ENCODE measurements around the gene SBK2. TPM values are rescaled to one million over a fixed set of nuclear protein-coding genes. Genes with fewer than 3 reads are reported as not detected.

The SBK2 gene
- total and polyA plus RNA-seq, 2 experiments from 2014 or later: 5.3 to 6.8 TPM

- Histone ChIP-seq H3K36me3 (no peaks in the 10 kb centered on the region), H3K4me3 (no peak overlapping the region), H3K9me3 (ENCODE audit: low read depth) (no peaks in the 10 kb centered on the region), H3K27me3 (no peaks in the 10 kb centered on the region), H3K27ac (peak overlapping the region; percentile 43), H3K4me1 (ENCODE audit: low read depth) (peaks cover 17% of the 10 kb centered on the region)
- TF ChIP-seq CTCF (IDR thresholded peaks at IDR 0.05; ENCODE audit: low read depth, low read length): no peak
- no peak for DNase-seq (ENCODE audit: low read depth in 1 of 2, low spot score in 1 of 2)
Measured at GRCh38 chr19:55546011-55546410, 9.1 kb upstream of the SBK2 start.

GRCh38 chr19:55545443-55545842 is 8.5 kb upstream of the SBK2 start, which contains the start of gene SBK3:
TSS of gene SBK3 (minus strand) at chr19:55545543. CDS start at chr19:55545543, 0 bp downstream.
- DNase-seq (ENCODE audit: low read depth in 1 of 2, low spot score in 1 of 2): no peak

GRCh38 chr19:55544776-55545439 is 8.0 kb upstream of the SBK2 start:
- no peaks in the 10 kb centered on the region for H3K9me3 ChIP-seq (ENCODE audit: low read depth)
- DNase-seq (ENCODE audit: low read depth in 1 of 2, low spot score in 1 of 2): no peak
- H3K27me3 ChIP-seq: no peaks in the 10 kb centered on the region
- H3K36me3 ChIP-seq: no peaks in the 10 kb centered on the region
- no peak overlapping the region for H3K4me3 ChIP-seq
- peaks cover 13% of the 10 kb centered on the region for H3K4me1 ChIP-seq (ENCODE audit: low read depth)
- no peak overlapping the region for H3K27ac ChIP-seq
- TF ChIP-seq CTCF (IDR thresholded peaks at IDR 0.05; ENCODE audit: low read depth, low read length): no peak

More at GRCh38 chr19:55545443-55545842, 8.5 kb upstream of the SBK2 start, which contains the start of gene SBK3:
- Histone ChIP-seq H3K9me3 (ENCODE audit: low read depth) (no peaks in the 10 kb centered on the region), H3K4me3 (no peak within 1 kb of the TSS), H3K27ac (peak within 1 kb of the TSS; percentile 43), H3K4me1 (ENCODE audit: low read depth) (peaks cover 17% of the 10 kb centered on the region), H3K27me3 (no peaks in the 10 kb centered on the region), H3K36me3 (no peaks in the 10 kb centered on the region)
- no peak for TF ChIP-seq CTCF (IDR thresholded peaks at IDR 0.05; ENCODE audit: low read depth, low read length)

- Histone ChIP-seq H3K9me3 (ENCODE audit: low read depth) (no peaks in the 10 kb centered on the region), H3K27ac (no peak overlapping the region), H3K4me3 (no peak overlapping the region), H3K36me3 (no peaks in the 10 kb centered on the region), H3K4me1 (ENCODE audit: low read depth) (peaks cover 10% of the 10 kb centered on the region), H3K27me3 (no peaks in the 10 kb centered on the region)
- no peak for DNase-seq (ENCODE audit: low read depth in 1 of 2, low spot score in 1 of 2)
- no peak for TF ChIP-seq CTCF (IDR thresholded peaks at IDR 0.05; ENCODE audit: low read depth, low read length)
Measured at GRCh38 chr19:55544014-55544413, 7.1 kb upstream of the SBK2 start.

GRCh38 chr19:55543567-55543966 is 6.6 kb upstream of the SBK2 start:
- no peaks in the 10 kb centered on the region for H3K27me3 ChIP-seq

More at GRCh38 chr19:55543567-55543966, 6.6 kb upstream of the SBK2 start:
- H3K9me3 ChIP-seq (ENCODE audit: low read depth): no peaks in the 10 kb centered on the region
- peaks cover 10% of the 10 kb centered on the region for H3K4me1 ChIP-seq (ENCODE audit: low read depth)
- no peak for DNase-seq (ENCODE audit: low read depth in 1 of 2, low spot score in 1 of 2)
- no peak for TF ChIP-seq CTCF (IDR thresholded peaks at IDR 0.05; ENCODE audit: low read depth, low read length)
- no peaks in the 10 kb centered on the region for H3K36me3 ChIP-seq
- no peak overlapping the region for H3K27ac ChIP-seq
- H3K4me3 ChIP-seq: no peak overlapping the region

Measured in cardiac muscle cell (in vitro differentiated cells and primary cell).